Calu3 (cell line): ENCODE measurements around the gene MCM3. TPM values are rescaled to one million over a fixed set of nuclear protein-coding genes. Genes with fewer than 3 reads are reported as not detected.

Source experiments
- BruUV-seq: library from RNA; stranded (reverse); fragments of 400-500 nt; replicated peaks from 2 replicates; lab custom pipeline; 2021; lab: Mats Ljungman, UMichigan
- CTCF ChIA-PET: fragments of 300-600 bp; sonication (Branson Sonifier 250); formaldehyde crosslinking; loops from one replicate; lab custom pipeline; 2022; ENCODE audit warnings: antibody characterized with exemption; lab: Charles Lee
- DNase-seq: peaks from one replicate; pipeline ENCODE4 v3.0.0; 2022
- H3K27ac Mint-ChIP-seq: one replicate; pipeline ENCODE4 v1.8.0; 2022; ENCODE audit warnings: mixed read lengths; ENCODE audit not compliant: unreplicated experiment
- H3K27me3 Mint-ChIP-seq: one replicate; pipeline ENCODE4 v1.8.0; 2022; ENCODE audit warnings: mixed read lengths; ENCODE audit not compliant: unreplicated experiment
- H3K36me3 Mint-ChIP-seq: one replicate; pipeline ENCODE4 v1.8.0; 2022; ENCODE audit warnings: mild to moderate bottlenecking, moderate library complexity, mixed read lengths; ENCODE audit not compliant: insufficient read depth, unreplicated experiment
- H3K4me1 Mint-ChIP-seq: one replicate; pipeline ENCODE4 v1.8.0; 2022; ENCODE audit warnings: mild to moderate bottlenecking, low read depth, mixed read lengths; ENCODE audit not compliant: unreplicated experiment
- H3K4me3 Mint-ChIP-seq: one replicate; pipeline ENCODE4 v1.8.0; 2022; ENCODE audit warnings: mild to moderate bottlenecking, low read depth, moderate library complexity, mixed read lengths; ENCODE audit not compliant: unreplicated experiment
- H3K9me3 Mint-ChIP-seq: one replicate; pipeline ENCODE4 v1.8.0; 2022; ENCODE audit warnings: low read depth, mixed read lengths; ENCODE audit not compliant: unreplicated experiment
- CTCF ChIP-seq: fragments of 200-600 bp; IDR thresholded peaks from one replicate; pipeline ENCODE4 v1.8.0; 2022; ENCODE audit warnings: antibody characterized with exemption; ENCODE audit not compliant: unreplicated experiment
- intact Hi-C: fragments of 100-400 bp; cut with micrococcal nuclease; formaldehyde crosslinking; loops from one replicate; pipeline ENCODE4 v1.10.0; 2022; ENCODE audit not compliant: unreplicated experiment
- total RNA-seq: library from RNA; stranded (reverse); gene quantifications from 2 replicates; pipeline ENCODE4 v1.2.3, GENCODE V29; 2022

Gene MCM3
- total RNA-seq, 1 experiment from 2014 or later = 117 TPM

DNA sequence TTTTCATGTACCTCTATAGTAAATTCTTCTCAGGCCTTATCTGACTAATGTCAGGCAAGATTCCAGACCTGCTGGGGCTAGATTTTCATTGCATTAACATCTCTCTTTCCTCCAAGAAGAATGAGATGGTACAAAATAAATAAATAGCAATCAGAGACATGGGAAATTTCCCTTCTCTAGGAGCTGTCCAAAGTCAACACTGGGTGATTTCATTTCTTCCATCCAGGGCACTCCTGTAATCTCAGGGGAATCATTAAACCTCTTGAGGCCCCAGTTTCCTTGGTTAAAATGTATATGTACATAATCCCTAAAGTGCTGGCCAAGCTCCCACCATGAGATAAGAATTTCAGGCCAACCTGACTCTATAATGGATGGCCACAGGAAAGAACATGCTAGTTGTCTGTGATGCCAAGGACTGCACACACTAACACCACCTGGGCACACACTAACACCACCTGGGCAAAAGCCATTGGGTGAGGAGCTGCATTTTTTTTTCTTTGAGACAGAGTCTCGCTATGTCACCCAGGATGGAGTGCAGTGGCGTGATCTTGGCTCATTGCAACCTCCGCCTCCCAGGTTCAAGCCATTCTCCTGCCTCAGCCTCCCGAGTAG lies 41.2 kb downstream of the MCM3 start:
- Mint-ChIP-seq H3K9me3 (no peaks in the 10 kb centered on the region), H3K4me1 (peaks cover 2% of the 10 kb centered on the region), H3K4me3 (no peak overlapping the region), H3K36me3 (no peaks in the 10 kb centered on the region), H3K27ac (no peak overlapping the region), H3K27me3 (peaks cover 15% of the 10 kb centered on the region)
- no peak for TF ChIP-seq CTCF
- intact Hi-C loops = no loop called here
- no peak for DNase-seq
- no TSS peak for BruUV-seq
- CTCF ChIA-PET = interaction anchor here (0.6 to 0.9 kb wide), 2 partner anchors 10 to 589 kb away, joined by 3 to 4 read pairs; no protein-coding TSS in a partner anchor

DNA sequence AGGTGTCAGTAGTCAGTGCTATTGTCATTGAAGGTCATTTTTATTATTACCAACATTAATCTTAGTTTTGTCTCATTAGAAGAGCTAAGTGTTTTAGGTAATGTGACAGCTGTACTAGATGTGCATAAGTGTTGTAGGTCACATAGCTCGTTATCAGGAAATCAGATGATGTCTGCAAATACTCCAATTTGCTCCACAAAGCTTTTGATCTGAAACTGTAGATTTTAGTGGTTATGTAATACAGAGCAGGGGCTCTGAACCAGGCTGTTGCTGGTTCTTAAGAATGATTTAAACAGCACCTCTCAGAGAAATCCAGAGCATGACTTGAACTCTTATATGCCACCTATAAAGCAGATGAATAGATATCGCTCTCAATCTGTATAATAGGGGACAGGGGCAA lies 42.7 kb downstream of the MCM3 start:
- no peak for DNase-seq
- Mint-ChIP-seq H3K27me3 (peaks cover 31% of the 10 kb centered on the region), H3K4me1 (no peaks in the 10 kb centered on the region), H3K9me3 (no peaks in the 10 kb centered on the region), H3K4me3 (no peak overlapping the region), H3K27ac (no peak overlapping the region), H3K36me3 (no peaks in the 10 kb centered on the region)
- intact Hi-C loops = no loop called here
- BruUV-seq = no TSS peak
- TF ChIP-seq CTCF = no peak
- CTCF ChIA-PET = interaction anchor here (1.2 kb wide), 1 partner anchor 11 kb away, joined by 3 read pairs; no protein-coding TSS in a partner anchor

DNA sequence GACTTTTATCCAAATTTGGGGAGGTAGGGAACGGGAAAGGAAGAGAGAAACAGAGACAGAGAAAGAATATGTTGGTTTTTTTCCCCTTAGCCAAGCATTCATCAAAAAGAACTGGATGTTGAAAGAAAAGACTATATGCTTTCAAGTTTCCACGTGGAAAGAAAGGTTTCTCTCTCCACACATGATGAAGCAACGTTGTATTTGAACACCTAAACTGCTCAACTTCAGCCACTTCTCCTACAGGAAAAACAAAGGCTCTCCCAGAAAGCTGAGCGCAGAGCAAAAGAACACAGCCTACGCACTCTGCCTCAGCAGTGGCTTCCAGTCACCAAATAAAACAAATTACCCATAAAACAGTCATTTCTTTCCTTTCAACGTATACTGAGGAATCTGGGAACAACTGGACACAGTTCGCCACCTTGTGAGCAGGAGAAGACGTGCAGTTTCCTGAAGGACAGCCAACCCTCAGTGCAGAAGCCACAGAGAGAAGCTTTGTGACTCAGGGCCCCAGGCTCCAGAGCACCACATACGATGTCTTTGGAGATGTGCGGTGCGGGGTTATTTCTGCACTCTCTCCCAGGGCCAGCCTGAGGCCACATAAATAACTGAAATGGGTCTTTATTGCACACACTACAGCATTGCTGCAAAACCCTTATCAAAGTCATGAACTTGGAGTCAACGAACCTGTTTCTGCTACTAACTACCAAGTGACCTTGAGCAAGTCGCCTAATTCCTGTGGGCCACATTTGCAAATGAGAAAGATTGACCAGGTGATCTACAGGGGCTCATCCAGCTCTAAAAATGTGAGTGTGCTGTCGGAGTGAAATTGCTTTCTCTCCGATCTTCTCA lies 50.3 kb downstream of the MCM3 start:
- CTCF ChIA-PET = interaction anchor here (0.7 to 2.2 kb wide), 7 partner anchors 22 to 185 kb away, joined by 3 to 16 read pairs (median 6); no protein-coding TSS in a partner anchor
- no peak overlapping the region for H3K4me3 Mint-ChIP-seq
- no peak overlapping the region for H3K27ac Mint-ChIP-seq
- intact Hi-C loops = loop anchor here (1.0 to 2.0 kb wide), 3 partner anchors 21 to 136 kb away; no protein-coding TSS in a partner anchor
- peak; percentile 61 for DNase-seq
- no peaks in the 10 kb centered on the region for H3K36me3 Mint-ChIP-seq
- H3K9me3 Mint-ChIP-seq = no peaks in the 10 kb centered on the region
- H3K4me1 Mint-ChIP-seq = peaks cover 7% of the 10 kb centered on the region
- peak; percentile 64 for TF ChIP-seq CTCF
- no TSS peak for BruUV-seq
- peaks cover 49% of the 10 kb centered on the region for H3K27me3 Mint-ChIP-seq

- Mint-ChIP-seq H3K4me1 (peaks cover 7% of the 10 kb centered on the region), H3K36me3 (no peaks in the 10 kb centered on the region), H3K4me3 (no peak overlapping the region), H3K27me3 (peaks cover 37% of the 10 kb centered on the region), H3K9me3 (no peaks in the 10 kb centered on the region), H3K27ac (no peak overlapping the region)
- intact Hi-C loops = no loop called here
- CTCF ChIA-PET = interaction anchor here (1.4 to 2.2 kb wide), 2 partner anchors 21 to 183 kb away, joined by 4 to 16 read pairs; no protein-coding TSS in a partner anchor
- BruUV-seq = no TSS peak
- TF ChIP-seq CTCF = no peak
- no peak for DNase-seq
Observed at GRCh38 chr6:52233005-52233404, 51.5 kb downstream of the MCM3 start.
